ENCODE measurements around the gene TMSB10. TPM values are rescaled to one million over a fixed set of nuclear protein-coding genes. Genes with fewer than 3 reads are reported as not detected.
A peak's percentile ranks its signal among the peaks of the same experiment; 100 is the strongest.

Gene TMSB10
- 2,539 and 2,657 TPM in 2 replicates for polyA plus RNA-seq (2013)

DNA sequence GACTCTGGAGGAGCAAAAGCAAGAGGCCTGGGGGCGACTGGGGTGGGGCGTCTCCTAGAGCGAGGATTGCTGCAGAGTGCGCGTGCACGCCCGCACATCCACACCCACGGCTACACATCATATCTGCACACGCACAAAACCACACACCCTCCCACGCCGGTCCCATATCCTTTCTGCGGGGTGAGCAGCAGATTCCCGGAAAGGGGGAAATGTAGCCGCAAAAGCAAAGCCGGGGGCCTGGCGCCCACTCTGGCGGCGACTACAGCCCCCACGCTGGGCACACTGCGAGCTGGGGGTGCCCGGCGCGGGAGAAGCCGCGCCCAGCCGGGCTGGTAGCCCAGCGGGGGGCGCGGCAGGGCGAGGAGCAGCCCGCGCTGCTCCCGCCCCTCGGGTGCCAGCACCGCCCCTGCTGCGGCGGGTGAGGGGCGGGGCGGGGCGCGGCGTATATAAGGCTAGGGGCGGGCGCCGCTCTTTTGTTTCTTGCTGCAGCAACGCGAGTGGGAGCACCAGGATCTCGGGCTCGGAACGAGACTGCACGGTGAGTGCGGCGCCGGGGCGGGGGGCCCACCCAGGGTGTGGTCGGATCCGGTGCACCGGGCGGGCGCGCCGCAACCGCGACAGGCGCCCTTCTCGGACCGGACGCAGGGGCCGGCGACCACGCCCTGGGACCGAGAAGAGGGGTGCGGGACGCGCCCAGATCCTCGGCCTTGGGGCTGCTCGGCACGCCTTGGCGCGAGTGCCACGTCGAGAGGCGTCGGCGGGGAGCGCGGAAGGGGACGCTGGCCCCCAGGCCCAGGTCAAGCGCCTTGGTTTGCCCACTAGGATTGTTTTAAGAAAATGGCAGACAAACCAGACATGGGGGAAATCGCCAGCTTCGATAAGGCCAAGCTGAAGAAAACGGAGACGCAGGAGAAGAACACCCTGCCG, at the start of gene TMSB10:
TSS of gene TMSB10 (plus strand) at position 476 of the 927 bp plus-strand sequence.
- Histone ChIP-seq H2BK120ac (ENCODE audit: insufficient read depth, low read length, poor library complexity) (peak within 1 kb of the TSS; percentile 97), H3K4me3 (ENCODE audit: low read depth, low read length) (peak within 1 kb of the TSS; percentile 94), H4K8ac (ENCODE audit: low read depth, low read length) (peak within 1 kb of the TSS; percentile 98), H3K27me3 (ENCODE audit: insufficient read depth, low read length) (no peaks in the 10 kb centered on the region), H3K4me1 (ENCODE audit: control insufficient read depth in 1 of 2, insufficient read depth in 2 of 2, low read length in 2 of 2) (peaks cover 0 to 4% of the 10 kb centered on the region in 2 experiments), H3K18ac (ENCODE audit: low read length) (peak within 1 kb of the TSS; percentile 100), H3K9me3 (ENCODE audit: insufficient read depth, low read depth, low read length) (peaks cover 10% of the 10 kb centered on the region), H3K79me2 (ENCODE audit: control insufficient read depth, insufficient read depth, low read length, poor library complexity) (peaks cover 17% of the 10 kb centered on the region), H4K12ac (ENCODE audit: low read depth, low read length) (peak within 1 kb of the TSS; percentile 97), H3K79me1 (ENCODE audit: low read length) (peaks cover 23% of the 10 kb centered on the region), H2BK12ac (ENCODE audit: low read length) (peak within 1 kb of the TSS; percentile 35), H3K23ac (ENCODE audit: low read length) (no peak within 1 kb of the TSS), H2BK5ac (ENCODE audit: low read depth, low read length, poor library complexity) (peak within 1 kb of the TSS; percentile 98), H2AK5ac (ENCODE audit: low read length) (peak within 1 kb of the TSS; percentile 100), H3K14ac (ENCODE audit: low read length) (peak within 1 kb of the TSS; percentile 100), H3K36me3 (ENCODE audit: control insufficient read depth in 1 of 2, insufficient read depth in 2 of 2, low read length in 2 of 2) (peaks cover 8 to 13% of the 10 kb centered on the region in 2 experiments), H3K27ac (ENCODE audit: low read depth, low read length) (peak within 1 kb of the TSS; percentile 83), H3K4ac (ENCODE audit: low read depth, low read length) (peak within 1 kb of the TSS; percentile 100), H4K91ac (ENCODE audit: low read depth, low read length) (peak within 1 kb of the TSS; percentile 99), H2AFZ (ENCODE audit: insufficient read depth, low read length, poor library complexity) (peak within 1 kb of the TSS; percentile 90), H3K9ac (ENCODE audit: low read length) (peak within 1 kb of the TSS; percentile 95), H3K4me2 (ENCODE audit: low read length) (peak within 1 kb of the TSS; percentile 98)
- no CpG with 5 or more reads among the region's 94 CpGs for WGBS (ENCODE audit: extremely low coverage, insufficient coverage, insufficient read length)
- peak; percentile 83 to 84 for DNase-seq

DNA sequence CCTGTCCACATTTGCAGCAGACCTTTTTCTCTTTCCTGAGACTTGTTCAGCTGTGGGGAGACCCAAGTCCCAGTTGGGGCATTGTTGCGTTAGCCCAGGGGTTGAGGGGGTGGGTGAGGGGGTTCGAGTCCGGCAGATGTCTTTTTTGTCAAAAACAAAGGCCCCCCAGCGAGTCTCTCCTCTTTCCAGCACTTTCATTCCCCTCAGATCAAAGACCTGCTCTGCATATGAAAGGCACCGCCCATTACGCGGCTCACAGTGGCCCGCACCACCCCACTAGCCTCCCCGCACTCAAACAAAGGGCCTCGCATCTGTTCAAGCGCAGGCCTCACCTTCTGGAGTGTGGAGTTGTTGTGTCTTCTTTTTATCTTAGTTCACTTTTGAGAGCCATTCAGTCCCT, 49.7 kb upstream of the TMSB10 start:
- Histone ChIP-seq H3K27ac (ENCODE audit: low read depth, low read length) (no peak overlapping the region), H4K8ac (ENCODE audit: low read depth, low read length) (no peak overlapping the region), H3K4me1 (ENCODE audit: control insufficient read depth in 1 of 2, insufficient read depth in 2 of 2, low read length in 2 of 2) (no peaks in the 10 kb centered on the region), H3K4me3 (ENCODE audit: low read depth, low read length) (no peak overlapping the region), H3K9ac (ENCODE audit: low read length) (no peak overlapping the region), H2BK120ac (ENCODE audit: insufficient read depth, low read length, poor library complexity) (no peak overlapping the region), H3K4me2 (ENCODE audit: low read length) (no peak overlapping the region), H3K79me2 (ENCODE audit: control insufficient read depth, insufficient read depth, low read length, poor library complexity) (no peaks in the 10 kb centered on the region), H3K9me3 (ENCODE audit: insufficient read depth, low read depth, low read length) (peaks cover 2% of the 10 kb centered on the region), H3K4ac (ENCODE audit: low read depth, low read length) (no peak overlapping the region), H3K18ac (ENCODE audit: low read length) (no peak overlapping the region), H2BK12ac (ENCODE audit: low read length) (no peak overlapping the region), H3K36me3 (ENCODE audit: control insufficient read depth in 1 of 2, insufficient read depth in 2 of 2, low read length in 2 of 2) (no peaks in the 10 kb centered on the region), H2BK5ac (ENCODE audit: low read depth, low read length, poor library complexity) (no peak overlapping the region), H2AFZ (ENCODE audit: insufficient read depth, low read length, poor library complexity) (no peak overlapping the region), H3K23ac (ENCODE audit: low read length) (no peak overlapping the region), H4K12ac (ENCODE audit: low read depth, low read length) (no peak overlapping the region), H2AK5ac (ENCODE audit: low read length) (no peak overlapping the region), H3K79me1 (ENCODE audit: low read length) (no peaks in the 10 kb centered on the region), H3K27me3 (ENCODE audit: insufficient read depth, low read length) (no peaks in the 10 kb centered on the region), H4K91ac (ENCODE audit: low read depth, low read length) (no peak overlapping the region), H3K14ac (ENCODE audit: low read length) (no peak overlapping the region)
- WGBS (ENCODE audit: extremely low coverage, insufficient coverage, insufficient read length): no CpG with 5 or more reads among the region's 11 CpGs
- DNase-seq: no peak

DNA sequence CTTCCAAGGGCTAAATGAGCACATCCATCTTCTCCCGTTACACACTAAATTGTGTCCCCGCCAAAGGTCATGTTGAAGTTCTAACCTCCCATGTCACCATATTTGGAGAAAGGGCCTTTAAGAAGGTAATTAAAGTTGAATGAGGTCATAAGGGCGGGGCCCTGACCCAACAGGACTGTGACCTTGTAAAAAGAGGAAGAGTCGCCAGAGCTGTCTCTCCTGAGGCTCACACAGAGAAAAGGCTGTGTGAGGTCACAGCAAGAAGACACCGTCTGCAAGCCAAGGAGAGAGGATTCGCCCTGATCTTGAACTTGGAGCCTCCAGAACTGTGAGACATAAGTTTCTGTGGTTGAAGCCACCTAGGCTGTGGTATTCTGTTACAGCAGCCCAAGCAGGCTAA, 48.7 kb upstream of the TMSB10 start:
- Histone ChIP-seq H3K27me3 (ENCODE audit: insufficient read depth, low read length) (no peaks in the 10 kb centered on the region), H3K4me3 (ENCODE audit: low read depth, low read length) (no peak overlapping the region), H2BK12ac (ENCODE audit: low read length) (no peak overlapping the region), H3K4me2 (ENCODE audit: low read length) (no peak overlapping the region), H4K91ac (ENCODE audit: low read depth, low read length) (no peak overlapping the region), H2BK5ac (ENCODE audit: low read depth, low read length, poor library complexity) (no peak overlapping the region), H3K9me3 (ENCODE audit: insufficient read depth, low read depth, low read length) (peaks cover 2% of the 10 kb centered on the region), H4K12ac (ENCODE audit: low read depth, low read length) (no peak overlapping the region), H2BK120ac (ENCODE audit: insufficient read depth, low read length, poor library complexity) (no peak overlapping the region), H3K4me1 (ENCODE audit: control insufficient read depth in 1 of 2, insufficient read depth in 2 of 2, low read length in 2 of 2) (no peaks in the 10 kb centered on the region), H3K9ac (ENCODE audit: low read length) (no peak overlapping the region), H2AK5ac (ENCODE audit: low read length) (no peak overlapping the region), H2AFZ (ENCODE audit: insufficient read depth, low read length, poor library complexity) (no peak overlapping the region), H3K4ac (ENCODE audit: low read depth, low read length) (no peak overlapping the region), H3K14ac (ENCODE audit: low read length) (no peak overlapping the region), H3K18ac (ENCODE audit: low read length) (no peak overlapping the region), H3K23ac (ENCODE audit: low read length) (no peak overlapping the region), H3K79me2 (ENCODE audit: control insufficient read depth, insufficient read depth, low read length, poor library complexity) (no peaks in the 10 kb centered on the region), H3K27ac (ENCODE audit: low read depth, low read length) (no peak overlapping the region), H4K8ac (ENCODE audit: low read depth, low read length) (no peak overlapping the region), H3K79me1 (ENCODE audit: low read length) (no peaks in the 10 kb centered on the region), H3K36me3 (ENCODE audit: control insufficient read depth in 1 of 2, insufficient read depth in 2 of 2, low read length in 2 of 2) (no peaks in the 10 kb centered on the region)
- no peak for DNase-seq
- no CpG with 5 or more reads among the region's 6 CpGs for WGBS (ENCODE audit: extremely low coverage, insufficient coverage, insufficient read length)

DNA sequence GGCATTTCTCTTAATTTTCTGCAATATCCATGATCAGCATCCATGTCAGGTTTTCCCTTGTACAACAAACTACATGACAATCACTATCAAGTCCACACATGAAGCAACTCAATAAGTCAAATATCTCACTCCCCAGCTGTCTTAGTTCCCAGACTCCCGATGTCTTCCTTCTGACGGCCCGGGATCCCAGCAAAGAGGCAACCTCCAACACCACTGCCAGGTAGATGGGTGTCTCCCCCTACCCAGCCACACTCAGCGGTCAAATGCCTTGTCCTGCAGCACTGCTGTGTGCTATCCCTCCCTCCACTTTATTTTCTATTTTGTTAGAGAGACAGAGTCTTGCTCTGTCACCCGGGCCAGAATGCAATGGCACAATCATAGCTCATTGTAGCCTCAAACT, 47.9 kb upstream of the TMSB10 start:
- H3K4me2 ChIP-seq (ENCODE audit: low read length): no peak overlapping the region
- H2AK5ac ChIP-seq (ENCODE audit: low read length): no peak overlapping the region
- H2BK5ac ChIP-seq (ENCODE audit: low read depth, low read length, poor library complexity): no peak overlapping the region
- no peak overlapping the region for H2AFZ ChIP-seq (ENCODE audit: insufficient read depth, low read length, poor library complexity)
- no peak for DNase-seq
- no peaks in the 10 kb centered on the region for H3K4me1 ChIP-seq (ENCODE audit: control insufficient read depth in 1 of 2, insufficient read depth in 2 of 2, low read length in 2 of 2)
- H4K91ac ChIP-seq (ENCODE audit: low read depth, low read length): no peak overlapping the region
- H3K36me3 ChIP-seq (ENCODE audit: control insufficient read depth in 1 of 2, insufficient read depth in 2 of 2, low read length in 2 of 2): no peaks in the 10 kb centered on the region
- H3K79me2 ChIP-seq (ENCODE audit: control insufficient read depth, insufficient read depth, low read length, poor library complexity): no peaks in the 10 kb centered on the region
- H3K27me3 ChIP-seq (ENCODE audit: insufficient read depth, low read length): no peaks in the 10 kb centered on the region
- H4K8ac ChIP-seq (ENCODE audit: low read depth, low read length): no peak overlapping the region
- no peak overlapping the region for H3K23ac ChIP-seq (ENCODE audit: low read length)
- peaks cover 2% of the 10 kb centered on the region for H3K9me3 ChIP-seq (ENCODE audit: insufficient read depth, low read depth, low read length)
- no peak overlapping the region for H3K18ac ChIP-seq (ENCODE audit: low read length)
- no peak overlapping the region for H3K4ac ChIP-seq (ENCODE audit: low read depth, low read length)
- no peak overlapping the region for H3K9ac ChIP-seq (ENCODE audit: low read length)
- H4K12ac ChIP-seq (ENCODE audit: low read depth, low read length): no peak overlapping the region
- no peak overlapping the region for H2BK12ac ChIP-seq (ENCODE audit: low read length)
- WGBS (ENCODE audit: extremely low coverage, insufficient coverage, insufficient read length): no CpG with 5 or more reads among the region's 5 CpGs
- H3K27ac ChIP-seq (ENCODE audit: low read depth, low read length): no peak overlapping the region
- H3K79me1 ChIP-seq (ENCODE audit: low read length): no peaks in the 10 kb centered on the region
- no peak overlapping the region for H2BK120ac ChIP-seq (ENCODE audit: insufficient read depth, low read length, poor library complexity)
- no peak overlapping the region for H3K14ac ChIP-seq (ENCODE audit: low read length)
- H3K4me3 ChIP-seq (ENCODE audit: low read depth, low read length): no peak overlapping the region
